ENCODE results near the gene CSN1S1. TPM values are rescaled to one million over a fixed set of nuclear protein-coding genes. Genes with fewer than 3 reads are reported as not detected.

The CSN1S1 gene
- total RNA-seq, 1 donor from 2014 or later: not detected

DNA sequence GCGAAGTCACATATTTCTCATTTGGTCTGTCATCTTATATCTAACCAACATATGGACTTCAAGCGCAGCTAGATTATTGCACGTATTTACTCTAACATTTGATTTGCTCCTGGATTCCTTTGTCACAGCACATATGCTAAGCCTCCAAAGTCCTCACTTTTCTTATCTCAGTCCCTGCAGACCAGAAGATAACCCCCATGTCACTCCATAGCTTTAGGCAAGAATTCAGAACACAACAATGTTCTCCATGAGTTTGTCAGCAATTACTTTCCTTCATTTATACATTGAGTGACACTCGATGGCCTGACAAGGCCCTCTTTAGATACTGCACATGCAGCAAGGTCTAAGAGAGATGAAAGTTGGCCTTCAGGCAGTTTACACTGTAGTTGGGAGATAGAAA lies 60.1 kb downstream of the CSN1S1 start:
- DNase-seq (ENCODE audit: low read depth): no peak

DNA sequence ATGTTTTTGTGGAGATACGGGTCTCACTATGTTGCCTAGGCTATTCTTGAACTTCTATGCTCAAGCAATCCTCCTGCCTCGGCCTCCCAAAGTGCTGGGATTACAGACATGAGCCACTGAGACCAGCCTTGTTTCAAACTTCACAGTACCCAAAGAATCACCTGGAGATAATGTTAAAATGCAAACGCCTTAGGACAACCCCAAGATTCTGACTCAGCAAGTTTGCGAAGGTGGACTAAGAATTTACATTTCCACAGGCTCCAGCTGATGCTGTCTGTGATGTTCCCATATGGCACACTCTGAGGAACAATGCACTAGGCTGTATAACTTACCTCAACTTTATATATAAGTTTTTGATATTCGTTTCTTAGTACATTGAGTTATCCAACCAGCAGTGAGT lies 63.9 kb downstream of the CSN1S1 start:
- no peak for DNase-seq (ENCODE audit: low read depth)

DNA sequence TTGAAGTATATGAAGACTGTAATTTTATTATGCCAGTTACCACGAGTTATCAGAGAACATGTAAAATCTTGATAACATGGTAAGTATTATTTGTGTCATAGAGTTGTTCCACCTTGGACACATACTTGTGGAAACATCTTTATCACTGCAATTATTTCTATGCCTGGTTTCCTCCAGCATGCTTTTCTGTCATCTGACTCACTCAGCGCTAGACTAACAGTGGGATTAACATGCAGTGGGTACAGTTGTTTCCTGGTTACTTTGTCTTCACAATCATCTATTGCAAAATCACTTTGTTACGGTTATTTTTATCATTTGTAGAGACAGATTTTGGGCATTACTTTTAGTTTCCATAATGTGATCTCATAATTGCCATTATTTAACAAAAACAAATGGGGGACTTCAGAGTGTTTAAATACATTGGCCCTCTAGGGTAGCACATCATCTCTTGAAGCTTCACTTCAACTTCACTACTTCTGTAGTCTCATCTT lies 64.7 kb downstream of the CSN1S1 start, which contains the start of gene STATH:
TSS of gene STATH (plus strand) at position 441 of the 491 bp plus-strand sequence. CDS start 2,472 bp downstream, outside the sequence.
- DNase-seq (ENCODE audit: low read depth): peak; percentile 9

Other genes starting within 250 kb of the CSN1S1 start
- not detected in 2 replicates for gene SULT1B1, start 170.4 kb upstream of the CSN1S1 start, total RNA-seq
- gene SULT1E1, start 70.9 kb upstream of the CSN1S1 start, total RNA-seq: 0.30 TPM in 1 of 2 replicates, not detected in the other
- not detected in 2 replicates for gene CSN2, start 34.7 kb downstream of the CSN1S1 start, total RNA-seq
- not detected in 2 replicates for gene STATH, start 64.9 kb downstream of the CSN1S1 start, total RNA-seq
- gene HTN3, start 97.4 kb downstream of the CSN1S1 start, total RNA-seq: not detected in 2 replicates
- not detected in 2 replicates for gene HTN1, start 119.4 kb downstream of the CSN1S1 start, total RNA-seq
- not detected in 2 replicates for gene PRR27, start 223.2 kb downstream of the CSN1S1 start, total RNA-seq

Data from renal cortical epithelial cell (primary cell).